CD8-positive, alpha-beta memory T cell (primary cell): ENCODE results near the gene DNTT. TPM values are rescaled to one million over a fixed set of nuclear protein-coding genes. Genes with fewer than 3 reads are reported as not detected.
A peak's percentile ranks its signal among the peaks of the same experiment; 100 is the strongest.

ENCODE experiments used
- CTCF ChIA-PET: fragments of 350-600 bp; sonication (Branson Sonifier 250); formaldehyde crosslinking; loops from one replicate; lab custom pipeline; 2021; ENCODE audit warnings: antibody characterized with exemption; lab: Charles Lee
- POLR2A ChIA-PET: fragments of 350-600 bp; sonication (Branson Sonifier 250); formaldehyde crosslinking; loops from one replicate; lab custom pipeline; 2021; ENCODE audit warnings: antibody characterized with exemption; lab: Charles Lee
- DNase-seq, 5 donors: peaks; one replicate each; pipeline versions ENCODE4 v3.0.0 to v3.0.0-alpha.2; 2020 to 2022; ENCODE audit warnings: mixed read lengths in 1 of 5
- H3K27ac ChIP-seq: one replicate; pipeline ENCODE4 v1.7.0; 2013; ENCODE audit warnings: low read depth, mild to moderate bottlenecking, low read length, moderate library complexity
- H3K27me3 ChIP-seq: 2 replicates; pipeline ENCODE4 v1.7.0; 2013; ENCODE audit warnings: low read length, mild to moderate bottlenecking; ENCODE audit not compliant: insufficient read depth, poor library complexity, severe bottlenecking
- H3K36me3 ChIP-seq: 2 replicates; pipeline ENCODE4 v1.7.0; 2013; ENCODE audit warnings: mild to moderate bottlenecking, low read length, moderate library complexity; ENCODE audit not compliant: insufficient read depth
- H3K4me1 ChIP-seq: 2 replicates; pipeline ENCODE4 v1.7.0; 2013; ENCODE audit warnings: mild to moderate bottlenecking, low read length, moderate library complexity; ENCODE audit not compliant: insufficient read depth
- H3K4me3 ChIP-seq: 2 replicates; pipeline ENCODE4 v1.7.0; 2013; ENCODE audit warnings: mild to moderate bottlenecking, low read length
- H3K9me3 ChIP-seq: 2 replicates; pipeline ENCODE4 v1.7.0; 2013; ENCODE audit warnings: mild to moderate bottlenecking, low read length
- H3K27ac Mint-ChIP-seq, 8 donors: one replicate each; pipeline ENCODE4 v1.8.0; 2020 to 2021; ENCODE audit warnings: mixed read lengths in 8 of 8, mild to moderate bottlenecking in 6 of 8, inconsistent platforms in 3 of 8, moderate library complexity in 3 of 8
- H3K27me3 Mint-ChIP-seq, 2 donors: one replicate each; pipeline ENCODE4 v1.8.0; 2020 to 2021; ENCODE audit warnings: mixed read lengths in 2 of 2, mild to moderate bottlenecking in 1 of 2, moderate library complexity in 1 of 2
- H3K36me3 Mint-ChIP-seq, 3 donors: one replicate each; pipeline ENCODE4 v1.8.0; 2020 to 2021; ENCODE audit warnings: mixed read lengths in 3 of 3, inconsistent platforms in 1 of 3, mild to moderate bottlenecking in 1 of 3
- H3K4me1 Mint-ChIP-seq, 3 donors: one replicate each; pipeline ENCODE4 v1.8.0; 2020 to 2021; ENCODE audit warnings: mixed read lengths in 3 of 3, inconsistent platforms in 1 of 3, mild to moderate bottlenecking in 1 of 3
- H3K4me3 Mint-ChIP-seq, 7 donors: one replicate each; pipeline ENCODE4 v1.8.0; 2020 to 2021; ENCODE audit warnings: mixed read lengths in 7 of 7, mild to moderate bottlenecking in 6 of 7, moderate library complexity in 4 of 7, inconsistent platforms in 2 of 7
- H3K9me3 Mint-ChIP-seq, 5 donors: one replicate each; pipeline ENCODE4 v1.8.0; 2020 to 2022; ENCODE audit warnings: mixed read lengths in 5 of 5, mild to moderate bottlenecking in 3 of 5, moderate library complexity in 2 of 5, inconsistent platforms in 1 of 5
- polyA plus RNA-seq: library from polyadenylated mRNA; unstranded; fragments of 300-500 nt; fragmentation: Illumina TruSeq; gene quantifications from one replicate; pipeline ENCODE4 v1.2.3, GENCODE V29; 2021
- total RNA-seq, 2 experiments: library from RNA; stranded (reverse); gene quantifications; one replicate each; pipeline ENCODE4 v1.2.3, GENCODE V29; 2021

DNTT gene
- total and polyA plus RNA-seq, 3 experiments from 2014 or later, result not detected

GRCh38 chr10:96290368-96291133 is 13.7 kb upstream of the DNTT start:
- no peak overlapping the region for H3K4me3 ChIP-seq
- Mint-ChIP-seq H3K27ac (no peak overlapping the region), H3K27me3 (peaks cover 3 to 32% of the 10 kb centered on the region in 2 donors), H3K36me3 (no peaks in the 10 kb centered on the region), H3K4me3 (no peak overlapping the region), H3K9me3 (no peaks in the 10 kb centered on the region), H3K4me1 (peaks cover 3 to 10% (median 10%) of the 10 kb centered on the region in 3 donors)
- CTCF ChIA-PET, result no interaction called here
- H3K4me1 ChIP-seq, result peaks cover 14% of the 10 kb centered on the region
- H3K36me3 ChIP-seq, result no peaks in the 10 kb centered on the region
- no peaks in the 10 kb centered on the region for H3K27me3 ChIP-seq
- POLR2A ChIA-PET, result no interaction called here
- DNase-seq, result no peak
- no peak overlapping the region for H3K27ac ChIP-seq
- no peaks in the 10 kb centered on the region for H3K9me3 ChIP-seq

- Histone ChIP-seq H3K27ac (no peak overlapping the region), H3K27me3 (no peaks in the 10 kb centered on the region), H3K36me3 (no peaks in the 10 kb centered on the region), H3K9me3 (no peaks in the 10 kb centered on the region), H3K4me3 (no peak overlapping the region), H3K4me1 (peaks cover 17% of the 10 kb centered on the region)
- ChIA-PET POLR2A (no interaction called here), CTCF (interaction anchor here (1.2 to 2.2 kb wide), 2 partner anchors 13 to 277 kb away, joined by 3 to 10 read pairs; no protein-coding TSS in a partner anchor)
- no peak overlapping the region for H3K27ac Mint-ChIP-seq
- H3K4me3 Mint-ChIP-seq, result no peak overlapping the region
- no peaks in the 10 kb centered on the region for H3K9me3 Mint-ChIP-seq
- H3K36me3 Mint-ChIP-seq, result no peaks in the 10 kb centered on the region
- H3K4me1 Mint-ChIP-seq, result peaks cover 0 to 2% (median 1%) of the 10 kb centered on the region in 3 donors
- peaks cover 2 to 46% of the 10 kb centered on the region in 2 donors for H3K27me3 Mint-ChIP-seq
- DNase-seq, result peak in 1 of 5 donors; percentile 24
Measured at GRCh38 chr10:96292971-96293920, 11.0 kb upstream of the DNTT start.

GRCh38 chr10:96295475-96295874 is 8.8 kb upstream of the DNTT start:
- Mint-ChIP-seq H3K4me1 (peaks cover 5 to 9% (median 6%) of the 10 kb centered on the region in 3 donors), H3K36me3 (no peaks in the 10 kb centered on the region), H3K27ac (no peak overlapping the region), H3K9me3 (no peaks in the 10 kb centered on the region), H3K27me3 (peaks cover 5 to 65% of the 10 kb centered on the region in 2 donors), H3K4me3 (no peak overlapping the region)
- POLR2A ChIA-PET, result no interaction called here
- Histone ChIP-seq H3K27me3 (no peaks in the 10 kb centered on the region), H3K4me3 (no peak overlapping the region), H3K36me3 (no peaks in the 10 kb centered on the region), H3K4me1 (peaks cover 34% of the 10 kb centered on the region), H3K9me3 (no peaks in the 10 kb centered on the region), H3K27ac (no peak overlapping the region)
- no peak for DNase-seq
- CTCF ChIA-PET, result no interaction called here

- peaks cover 46% of the 10 kb centered on the region for H3K4me1 ChIP-seq
- no peak for DNase-seq
- Mint-ChIP-seq H3K4me1 (peaks cover 5 to 9% (median 6%) of the 10 kb centered on the region in 3 donors), H3K9me3 (no peaks in the 10 kb centered on the region), H3K36me3 (no peaks in the 10 kb centered on the region), H3K4me3 (no peak overlapping the region), H3K27me3 (peaks cover 11 to 68% of the 10 kb centered on the region in 2 donors), H3K27ac (no peak overlapping the region)
- ChIA-PET POLR2A (no interaction called here), CTCF (no interaction called here)
- H3K9me3 ChIP-seq, result no peaks in the 10 kb centered on the region
- H3K36me3 ChIP-seq, result no peaks in the 10 kb centered on the region
- H3K4me3 ChIP-seq, result no peak overlapping the region
- no peaks in the 10 kb centered on the region for H3K27me3 ChIP-seq
- no peak overlapping the region for H3K27ac ChIP-seq
Measured at GRCh38 chr10:96297486-96297885, 6.7 kb upstream of the DNTT start.

- Mint-ChIP-seq H3K27me3 (peaks cover 11 to 74% of the 10 kb centered on the region in 2 donors), H3K4me1 (peaks cover 5 to 9% (median 6%) of the 10 kb centered on the region in 3 donors), H3K27ac (no peak overlapping the region), H3K4me3 (no peak overlapping the region), H3K9me3 (no peaks in the 10 kb centered on the region), H3K36me3 (no peaks in the 10 kb centered on the region)
- ChIA-PET CTCF (interaction anchor here (0.6 kb wide), 1 partner anchor 20 kb away, joined by 3 read pairs; no protein-coding TSS in a partner anchor), POLR2A (no interaction called here)
- Histone ChIP-seq H3K27me3 (peaks cover 2% of the 10 kb centered on the region), H3K4me3 (no peak overlapping the region), H3K9me3 (no peaks in the 10 kb centered on the region), H3K36me3 (no peaks in the 10 kb centered on the region), H3K4me1 (peaks cover 46% of the 10 kb centered on the region), H3K27ac (no peak overlapping the region)
- no peak for DNase-seq
Measured at GRCh38 chr10:96298362-96298761, 5.9 kb upstream of the DNTT start.

GRCh38 chr10:96299383-96299782 is 4.9 kb upstream of the DNTT start:
- peak in 1 of 5 donors; percentile 64 for DNase-seq
- Histone ChIP-seq H3K4me3 (peak overlapping the region; percentile 24), H3K9me3 (no peaks in the 10 kb centered on the region), H3K36me3 (no peaks in the 10 kb centered on the region), H3K4me1 (peaks cover 46% of the 10 kb centered on the region), H3K27ac (no peak overlapping the region), H3K27me3 (peaks cover 4% of the 10 kb centered on the region)
- POLR2A ChIA-PET, result no interaction called here
- peak overlapping the region in 2 of 7 donors; percentile 7 to 29 for H3K4me3 Mint-ChIP-seq
- CTCF ChIA-PET, result interaction anchor here (1.5 kb wide), 1 partner anchor 12 kb away, joined by 3 read pairs; no protein-coding TSS in a partner anchor
- H3K4me1 Mint-ChIP-seq, result peaks cover 5 to 9% (median 6%) of the 10 kb centered on the region in 3 donors
- H3K27ac Mint-ChIP-seq, result peak overlapping the region in 2 of 8 donors; percentile 30 to 48
- peaks cover 11 to 76% of the 10 kb centered on the region in 2 donors for H3K27me3 Mint-ChIP-seq
- H3K9me3 Mint-ChIP-seq, result no peaks in the 10 kb centered on the region
- H3K36me3 Mint-ChIP-seq, result no peaks in the 10 kb centered on the region

GRCh38 chr10:96301616-96302015 is 2.6 kb upstream of the DNTT start:
- POLR2A ChIA-PET, result no interaction called here
- no peak overlapping the region for H3K4me3 ChIP-seq
- no peaks in the 10 kb centered on the region for H3K9me3 ChIP-seq
- no peak overlapping the region for H3K27ac ChIP-seq
- DNase-seq, result no peak
- H3K27ac Mint-ChIP-seq, result no peak overlapping the region
- CTCF ChIA-PET, result no interaction called here
- H3K4me1 ChIP-seq, result peaks cover 51% of the 10 kb centered on the region
- H3K27me3 ChIP-seq, result peaks cover 4% of the 10 kb centered on the region
- H3K4me3 Mint-ChIP-seq, result no peak overlapping the region
- H3K9me3 Mint-ChIP-seq, result no peaks in the 10 kb centered on the region
- H3K4me1 Mint-ChIP-seq, result peaks cover 5 to 9% (median 6%) of the 10 kb centered on the region in 3 donors
- no peaks in the 10 kb centered on the region for H3K36me3 Mint-ChIP-seq
- H3K36me3 ChIP-seq, result no peaks in the 10 kb centered on the region
- H3K27me3 Mint-ChIP-seq, result peaks cover 17 to 79% of the 10 kb centered on the region in 2 donors
